Lung (tissue), 12 donors: ENCODE results near the gene CEP128. TPM values are rescaled to one million over a fixed set of nuclear protein-coding genes. Genes with fewer than 3 reads are reported as not detected.
A peak's percentile ranks its signal among the peaks of the same experiment; 100 is the strongest.

Experiments
- ATAC-seq: fragments of 200-7000 bp; cut with Tn5 transposase; one replicate; pipeline ENCODE4 v1.9.1; 2020; ENCODE audit warnings: moderate number of reproducible peaks; ENCODE audit not compliant: insufficient read depth, low FRiP score
- DNase-seq, 3 donors: peaks; one replicate each; pipeline ENCODE4 v3.0.0-alpha.2; 2013 to 2017
- H3K27ac ChIP-seq, 2 donors: one replicate each; pipeline ENCODE4 v1.5.1; 2013; ENCODE audit warnings: mild to moderate bottlenecking in 2 of 2, moderate library complexity in 2 of 2, control low read depth in 1 of 2, inconsistent platforms in 1 of 2, low read depth in 1 of 2, low read length in 1 of 2
- H3K27me3 ChIP-seq, 3 donors: one replicate each; pipeline ENCODE4 v1.5.1; 2013; ENCODE audit warnings: low read length in 2 of 3; ENCODE audit not compliant: control insufficient read depth in 3 of 3, insufficient read depth in 3 of 3
- H3K36me3 ChIP-seq, 4 donors: one replicate each; pipeline ENCODE4 v1.5.1; 2013; ENCODE audit warnings: low read length in 4 of 4, mild to moderate bottlenecking in 1 of 4, moderate library complexity in 1 of 4; ENCODE audit not compliant: control insufficient read depth in 4 of 4, insufficient read depth in 4 of 4
- H3K4me1 ChIP-seq, 5 donors: one replicate each; pipeline ENCODE4 v1.5.1; 2013; ENCODE audit warnings: low read length in 5 of 5, mild to moderate bottlenecking in 2 of 5, moderate library complexity in 1 of 5; ENCODE audit not compliant: control insufficient read depth in 5 of 5, insufficient read depth in 5 of 5
- H3K4me3 ChIP-seq: one replicate; pipeline ENCODE4 v1.5.1; 2013; ENCODE audit warnings: mild to moderate bottlenecking, control low read depth, moderate library complexity
- H3K9ac ChIP-seq, 2 donors: one replicate each; pipeline ENCODE4 v1.5.1; 2013; ENCODE audit warnings: low read length in 2 of 2, control low read depth in 1 of 2; ENCODE audit not compliant: insufficient read depth in 1 of 2
- H3K9me3 ChIP-seq, 4 donors: one replicate each; pipeline ENCODE4 v1.5.1; 2013; ENCODE audit warnings: low read length in 3 of 4, mild to moderate bottlenecking in 1 of 4, moderate library complexity in 1 of 4; ENCODE audit not compliant: control insufficient read depth in 4 of 4, insufficient read depth in 3 of 4
- WGBS, 2 donors: extraction: QIAGEN DNeasy Blood & Tissue Kit; methylation state at CpG; one replicate each; pipeline ENCODE4 v1.1.7; 2013; 5-methylcytosine and 5-hydroxymethylcytosine counted together
- polyA plus RNA-seq, 2 donors: library from polyadenylated mRNA; stranded (reverse); fragments of 200-250 nt; gene quantifications; one replicate each; pipeline ENCODE4 v1.2.1, GENCODE V29; 2013
- total RNA-seq, 2 donors: library from RNA; depleted of rRNA in 1 of 2; stranded (reverse); fragments of >200 nt in 1 of 2; gene quantifications; one replicate each; pipeline ENCODE4 v1.2.1, GENCODE V29; 2014 to 2021
- TF ChIP-seq, protein P1 (sequence below): IDR thresholded peaks from 2 replicates; pipeline ENCODE4 v1.5.1; 2012; ENCODE audit warnings: mild to moderate bottlenecking; ENCODE audit errors: control extremely low read depth, extremely low read depth
- donor health status: control.
- donor health status: control.
- donor health status: Bipolar disorder and iron deficiency.
- donor health status: healthy.
- donor health status: DM: yes; HTN: yes; CAD: no.

CEP128 gene
- total and polyA plus RNA-seq, 4 donors, result 1.1 to 12.0 (median 6.2) TPM

DNA sequence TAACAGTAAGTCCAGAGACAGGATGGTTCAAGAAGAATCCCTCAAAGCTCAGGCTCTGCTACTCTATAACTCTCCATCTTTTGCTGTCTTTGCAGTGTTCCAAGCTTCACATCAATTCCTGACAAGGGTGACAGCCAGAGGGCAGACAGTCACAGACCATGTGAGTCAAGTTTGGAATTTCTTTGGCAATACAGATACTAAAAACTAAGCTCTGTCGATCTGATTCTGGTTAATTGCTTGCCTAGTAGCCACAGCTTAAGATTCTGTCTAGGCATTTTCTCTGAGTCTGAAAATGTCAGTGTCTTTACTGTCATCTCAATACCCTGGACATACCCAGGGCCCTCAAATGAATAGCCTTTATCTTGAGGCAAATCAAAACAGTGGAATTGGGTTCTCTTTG, 153.7 kb downstream of the CEP128 start:
- Histone ChIP-seq H3K9me3 (peaks cover 0 to 2% (median 0%) of the 10 kb centered on the region in 4 donors), H3K4me3 (no peak overlapping the region), H3K27ac (no peak overlapping the region), H3K36me3 (peaks cover 0 to 6% (median 0%) of the 10 kb centered on the region in 4 donors), H3K4me1 (peaks cover 0 to 9% (median 0%) of the 10 kb centered on the region in 5 donors), H3K27me3 (no peaks in the 10 kb centered on the region), H3K9ac (no peak overlapping the region)
- DNase-seq (no peak), ATAC-seq (no peak)
- 78 to 85% methylated on average over 1 of the region's 1 CpG for WGBS, 2 donors
- TF ChIP-seq, protein P1, sequence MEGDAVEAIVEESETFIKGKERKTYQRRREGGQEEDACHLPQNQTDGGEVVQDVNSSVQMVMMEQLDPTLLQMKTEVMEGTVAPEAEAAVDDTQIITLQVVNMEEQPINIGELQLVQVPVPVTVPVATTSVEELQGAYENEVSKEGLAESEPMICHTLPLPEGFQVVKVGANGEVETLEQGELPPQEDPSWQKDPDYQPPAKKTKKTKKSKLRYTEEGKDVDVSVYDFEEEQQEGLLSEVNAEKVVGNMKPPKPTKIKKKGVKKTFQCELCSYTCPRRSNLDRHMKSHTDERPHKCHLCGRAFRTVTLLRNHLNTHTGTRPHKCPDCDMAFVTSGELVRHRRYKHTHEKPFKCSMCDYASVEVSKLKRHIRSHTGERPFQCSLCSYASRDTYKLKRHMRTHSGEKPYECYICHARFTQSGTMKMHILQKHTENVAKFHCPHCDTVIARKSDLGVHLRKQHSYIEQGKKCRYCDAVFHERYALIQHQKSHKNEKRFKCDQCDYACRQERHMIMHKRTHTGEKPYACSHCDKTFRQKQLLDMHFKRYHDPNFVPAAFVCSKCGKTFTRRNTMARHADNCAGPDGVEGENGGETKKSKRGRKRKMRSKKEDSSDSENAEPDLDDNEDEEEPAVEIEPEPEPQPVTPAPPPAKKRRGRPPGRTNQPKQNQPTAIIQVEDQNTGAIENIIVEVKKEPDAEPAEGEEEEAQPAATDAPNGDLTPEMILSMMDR, result no peak

DNA sequence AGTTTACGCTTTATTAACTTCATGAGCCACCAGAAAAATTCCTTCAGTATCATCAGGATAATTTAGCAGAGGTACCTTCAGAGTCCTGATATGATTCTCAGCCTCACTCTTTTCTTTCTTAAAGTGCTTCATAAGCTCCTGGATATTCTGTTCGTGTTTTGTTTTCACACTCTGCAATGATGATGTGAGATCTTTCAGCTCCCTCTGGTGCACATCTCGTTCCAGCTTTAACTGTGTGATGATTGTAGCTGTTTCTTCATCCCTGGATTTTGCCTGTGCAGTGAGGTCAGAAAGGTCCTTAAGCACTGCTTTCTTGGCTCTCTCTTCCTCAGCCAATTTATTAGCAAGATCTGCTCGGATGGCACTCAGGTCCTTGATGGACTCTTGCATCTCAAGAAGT, 156.7 kb downstream of the CEP128 start:
- peak in 2 of 3 donors; percentile 59 to 73 for DNase-seq
- WGBS, 2 donors, result 85 to 89% methylated on average over 4 of the region's 4 CpGs
- ATAC-seq, result no peak

DNA sequence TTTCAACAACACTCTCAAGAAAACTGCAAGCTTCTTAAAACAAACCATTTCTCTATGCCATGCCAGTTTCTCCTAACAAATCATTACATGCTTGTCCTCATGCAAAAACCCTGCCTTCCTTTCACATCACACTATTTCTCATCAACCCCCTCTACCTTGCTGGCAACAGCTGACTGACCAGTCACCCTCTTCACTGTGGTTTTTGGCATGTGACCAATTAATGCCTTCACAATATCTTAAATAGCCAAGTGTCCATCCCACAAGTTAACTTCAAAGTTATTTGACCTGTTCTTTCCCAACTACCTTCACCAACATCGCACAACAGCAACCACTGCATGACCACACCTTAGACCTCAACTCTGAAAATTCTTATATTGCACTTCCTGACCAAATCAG, 159.6 kb downstream of the CEP128 start:
- H3K4me3 ChIP-seq, result no peak overlapping the region
- ATAC-seq (no peak), DNase-seq (no peak)
- TF ChIP-seq, protein P1, result no peak
- no peaks in the 10 kb centered on the region for H3K27me3 ChIP-seq
- no peaks in the 10 kb centered on the region for H3K9me3 ChIP-seq
- H3K4me1 ChIP-seq, result peaks cover 0 to 5% (median 0%) of the 10 kb centered on the region in 5 donors
- 62 to 80% methylated on average over 1 of the region's 1 CpG for WGBS, 2 donors
- no peak overlapping the region for H3K9ac ChIP-seq
- no peak overlapping the region for H3K27ac ChIP-seq
- H3K36me3 ChIP-seq, result peaks cover 0 to 2% (median 0%) of the 10 kb centered on the region in 4 donors

More for the DNA sequence above, 156.7 kb downstream of the CEP128 start:
- no peak overlapping the region for H3K9ac ChIP-seq
- peaks cover 0 to 5% (median 0%) of the 10 kb centered on the region in 5 donors for H3K4me1 ChIP-seq
- H3K27me3 ChIP-seq, result no peaks in the 10 kb centered on the region
- H3K27ac ChIP-seq, result no peak overlapping the region
- TF ChIP-seq, protein P1, result no peak
- no peaks in the 10 kb centered on the region for H3K9me3 ChIP-seq
- H3K4me3 ChIP-seq, result no peak overlapping the region
- peaks cover 0 to 2% (median 0%) of the 10 kb centered on the region in 4 donors for H3K36me3 ChIP-seq

DNA sequence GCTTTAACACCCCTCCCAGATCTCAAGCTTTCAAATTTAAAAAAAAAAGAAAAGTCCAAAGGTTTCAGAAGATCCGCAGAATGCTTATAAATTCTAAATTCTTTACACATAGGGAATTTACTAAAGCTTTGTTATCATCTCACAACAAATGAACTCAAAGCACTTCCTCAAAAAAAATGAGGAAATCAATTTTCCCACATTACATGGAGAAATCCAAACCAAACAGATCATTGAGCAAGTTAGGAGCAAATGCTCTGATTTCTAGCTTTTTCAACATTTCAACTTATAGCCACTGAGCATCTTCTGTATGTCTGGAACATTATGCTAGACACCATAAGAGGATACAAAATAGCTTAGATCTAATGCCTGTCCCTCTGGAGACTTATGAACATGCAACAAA, 161.0 kb downstream of the CEP128 start:
- Histone ChIP-seq H3K4me1 (peaks cover 0 to 5% (median 0%) of the 10 kb centered on the region in 5 donors), H3K36me3 (peaks cover 0 to 2% (median 0%) of the 10 kb centered on the region in 4 donors), H3K9me3 (no peaks in the 10 kb centered on the region), H3K27me3 (no peaks in the 10 kb centered on the region), H3K27ac (no peak overlapping the region), H3K9ac (no peak overlapping the region), H3K4me3 (no peak overlapping the region)
- TF ChIP-seq, protein P1, result no peak
- no peak for DNase-seq
- WGBS, 2 donors, result 30 to 45% methylated on average over 1 of the region's 1 CpG
- no peak for ATAC-seq
